Glomerular visceral epithelial cell (primary cell): Measurements from ENCODE around the gene RNF7.
"Not testable (repeated sequence)": the region's sequence is repeated elsewhere in the genome, so short reads cannot be mapped to it uniquely, and the experiment has no call there.

ENCODE experiments used
- DNase-seq: peaks from one replicate; pipeline ENCODE4 v3.0.0-alpha.2; 2016; ENCODE audit errors: extremely low spot score

RNF7 gene

DNA sequence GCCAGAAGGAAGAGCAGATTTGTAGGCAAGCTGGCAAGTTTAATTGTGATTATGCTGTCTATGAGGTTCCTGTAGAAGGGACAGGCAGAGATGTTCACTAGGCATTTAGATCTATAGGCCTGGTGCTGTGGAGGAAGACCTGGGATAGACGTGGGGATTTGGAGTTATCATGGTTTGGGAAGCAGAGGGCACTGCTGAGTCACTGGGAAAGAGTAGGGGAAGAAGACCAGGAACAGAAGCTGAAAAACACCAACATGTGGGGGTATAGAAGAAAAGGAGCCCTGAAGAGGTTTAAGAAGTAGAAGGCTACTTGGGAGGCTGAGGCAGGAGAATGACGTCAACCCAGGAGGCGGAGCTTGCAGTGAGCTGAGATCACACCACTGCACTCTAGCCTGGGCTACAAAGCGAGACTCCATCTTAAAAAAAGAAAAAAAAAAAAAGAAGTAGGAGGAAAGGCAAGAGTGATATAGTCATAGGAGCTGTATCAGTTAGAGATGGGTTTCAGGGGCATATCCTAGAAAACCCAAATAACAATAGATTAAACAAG is 44.4 kb downstream of the RNF7 start:
- DNase-seq = no peak

DNA sequence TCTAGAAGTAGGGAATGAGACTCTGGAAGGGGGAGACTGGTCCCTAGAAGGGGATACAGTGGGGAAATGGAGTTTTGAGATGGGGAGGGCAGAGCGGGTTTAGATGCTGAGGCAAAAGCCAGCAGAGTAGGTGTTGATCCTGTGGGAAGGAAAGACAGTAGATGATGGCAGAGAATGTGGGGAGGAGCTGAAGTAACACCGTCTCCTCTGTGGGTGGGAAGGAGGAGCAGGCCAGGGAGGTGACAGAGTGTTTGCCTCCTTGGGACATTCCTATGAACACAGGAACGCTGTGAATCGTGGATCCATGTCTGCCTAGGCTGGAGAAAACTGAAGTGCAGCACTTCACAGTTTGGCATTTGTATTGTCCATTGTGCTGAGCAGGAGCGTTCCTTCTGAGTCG is 45.5 kb downstream of the RNF7 start:
- no peak for DNase-seq

DNA sequence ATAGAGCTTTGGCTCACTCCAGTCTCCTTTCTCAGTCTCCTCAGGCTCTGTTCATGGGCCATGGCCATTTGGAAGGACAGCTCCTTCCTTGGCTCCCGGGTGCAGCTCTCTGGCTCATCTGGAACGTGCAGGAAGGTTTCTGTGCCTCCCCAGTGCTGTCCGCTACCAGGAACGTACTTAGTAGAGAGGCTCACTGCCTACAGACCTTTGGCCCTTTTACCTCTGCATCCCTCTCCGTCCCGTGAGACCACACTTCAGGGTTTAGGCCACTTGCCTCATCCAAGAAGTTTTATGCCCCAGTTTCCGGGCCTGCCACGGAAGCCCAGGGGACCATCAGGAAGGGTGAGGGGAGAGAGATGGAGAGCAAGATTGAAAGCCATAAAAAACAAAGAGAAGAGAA is 46.0 kb downstream of the RNF7 start:
- DNase-seq = no peak

DNA sequence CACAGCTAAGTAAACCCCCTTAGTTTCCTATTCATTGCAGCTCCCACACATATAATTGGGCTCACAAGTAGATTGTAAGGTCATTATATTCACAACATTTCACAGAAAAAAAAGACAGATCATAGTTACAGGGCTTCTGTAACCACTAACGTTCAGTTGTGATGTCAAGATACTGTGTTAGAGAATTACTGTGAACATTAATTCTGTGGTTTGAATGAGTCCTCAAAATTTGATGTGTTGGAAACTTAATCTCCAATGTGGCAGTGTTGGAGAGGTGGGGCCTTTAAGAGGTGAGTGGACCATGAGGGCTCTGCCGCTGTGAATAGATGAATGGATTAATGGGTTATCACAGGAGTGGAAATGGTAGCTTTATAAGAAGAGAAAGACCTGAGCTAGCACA is 46.4 kb downstream of the RNF7 start:
- DNase-seq = no peak

DNA sequence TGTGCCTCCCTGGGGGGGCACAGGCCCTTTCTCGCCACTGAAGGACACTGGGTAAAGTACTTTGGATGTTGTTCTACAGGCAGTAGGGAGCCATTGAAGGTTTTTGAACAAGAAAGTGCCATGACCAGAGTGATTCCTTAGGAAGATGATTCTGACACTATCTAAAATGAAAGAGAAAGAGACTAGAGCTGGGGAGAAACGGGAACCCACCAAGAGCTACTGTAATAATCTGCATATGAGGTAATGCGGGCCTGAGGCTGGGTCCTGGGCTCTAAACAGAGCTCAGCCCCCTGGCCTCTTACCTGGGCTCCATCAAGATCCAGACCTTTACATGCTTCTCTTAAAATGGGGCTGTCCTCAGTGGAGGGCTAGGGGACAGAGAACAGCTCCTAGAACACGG is 50.1 kb downstream of the RNF7 start:
- DNase-seq = no peak

DNA sequence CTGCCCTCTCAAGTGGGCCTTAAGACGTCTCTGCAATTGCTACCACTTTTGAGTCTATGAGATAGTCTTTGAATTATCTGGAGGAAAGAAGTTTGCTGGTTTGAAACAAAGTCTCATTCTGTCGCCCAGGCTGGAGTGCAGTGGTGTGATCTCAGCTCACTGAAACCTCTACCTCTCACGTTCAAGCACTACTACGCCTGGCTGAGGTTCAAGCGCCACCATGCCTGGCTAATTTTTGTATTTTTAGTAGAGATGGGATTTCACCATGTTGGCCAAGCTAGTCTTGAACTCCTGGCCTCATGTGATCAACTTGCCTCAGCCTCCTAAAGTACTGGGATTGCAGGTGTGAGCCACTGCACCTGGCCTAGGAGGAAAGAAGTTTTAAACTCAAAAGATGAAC is 50.7 kb downstream of the RNF7 start:
- DNase-seq = not testable (repeated sequence)

DNA sequence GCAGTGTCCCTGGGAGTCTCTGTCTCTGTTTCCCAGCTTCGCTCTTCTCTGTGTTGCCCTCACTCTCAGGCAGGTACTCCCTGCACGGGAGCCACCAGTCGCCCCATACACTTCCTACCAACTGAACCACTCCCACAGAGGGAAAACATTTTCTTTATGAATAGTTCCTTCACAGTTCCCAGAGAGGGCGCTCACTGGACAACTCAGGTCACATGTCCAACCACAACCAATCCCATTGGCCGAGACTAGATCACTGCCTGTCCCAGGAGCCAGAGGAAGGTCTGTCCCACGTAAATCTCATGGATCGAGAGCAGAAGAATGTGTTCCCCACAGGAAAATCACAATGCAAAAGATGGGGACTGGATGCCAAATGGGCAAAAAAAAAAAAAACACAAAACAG is 51.2 kb downstream of the RNF7 start:
- no peak for DNase-seq

DNA sequence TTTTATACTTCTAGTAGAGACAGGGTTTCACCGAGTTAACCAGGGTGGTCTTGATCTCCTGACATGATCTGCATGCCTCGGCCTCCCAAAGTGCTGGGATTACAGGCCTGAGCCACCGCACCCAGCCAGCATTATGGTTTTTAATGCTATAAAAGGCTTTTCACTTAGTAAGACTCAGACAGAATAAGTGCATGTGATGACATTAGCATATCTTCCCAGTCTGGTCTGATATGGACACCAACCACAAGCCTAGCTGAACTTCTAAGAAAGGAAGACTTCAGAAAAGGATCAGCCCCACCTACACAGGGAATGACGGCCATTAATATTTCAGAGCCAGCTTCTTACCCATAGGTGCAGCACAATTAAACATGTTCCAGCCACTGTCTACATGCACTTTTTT is 52.1 kb downstream of the RNF7 start:
- no peak for DNase-seq

DNA sequence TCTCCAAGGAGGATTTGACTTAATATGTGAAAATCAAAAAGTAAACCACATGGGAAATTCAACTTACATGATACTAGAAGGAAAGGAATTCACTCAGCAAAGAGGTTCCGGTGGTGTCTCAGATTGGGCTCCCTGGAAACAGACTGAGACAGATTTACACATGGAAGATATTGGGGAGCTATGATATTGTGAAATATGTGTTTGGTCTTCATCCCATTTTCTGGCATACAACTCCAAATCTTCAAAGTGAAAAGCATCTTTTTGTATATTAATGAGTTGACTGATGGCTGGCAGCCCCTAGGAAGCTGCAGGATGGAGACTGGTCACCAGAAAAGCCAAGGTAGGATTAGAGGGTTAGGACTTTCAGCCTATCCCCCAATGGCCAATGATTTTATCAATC is 54.4 kb downstream of the RNF7 start:
- no peak for DNase-seq

DNA sequence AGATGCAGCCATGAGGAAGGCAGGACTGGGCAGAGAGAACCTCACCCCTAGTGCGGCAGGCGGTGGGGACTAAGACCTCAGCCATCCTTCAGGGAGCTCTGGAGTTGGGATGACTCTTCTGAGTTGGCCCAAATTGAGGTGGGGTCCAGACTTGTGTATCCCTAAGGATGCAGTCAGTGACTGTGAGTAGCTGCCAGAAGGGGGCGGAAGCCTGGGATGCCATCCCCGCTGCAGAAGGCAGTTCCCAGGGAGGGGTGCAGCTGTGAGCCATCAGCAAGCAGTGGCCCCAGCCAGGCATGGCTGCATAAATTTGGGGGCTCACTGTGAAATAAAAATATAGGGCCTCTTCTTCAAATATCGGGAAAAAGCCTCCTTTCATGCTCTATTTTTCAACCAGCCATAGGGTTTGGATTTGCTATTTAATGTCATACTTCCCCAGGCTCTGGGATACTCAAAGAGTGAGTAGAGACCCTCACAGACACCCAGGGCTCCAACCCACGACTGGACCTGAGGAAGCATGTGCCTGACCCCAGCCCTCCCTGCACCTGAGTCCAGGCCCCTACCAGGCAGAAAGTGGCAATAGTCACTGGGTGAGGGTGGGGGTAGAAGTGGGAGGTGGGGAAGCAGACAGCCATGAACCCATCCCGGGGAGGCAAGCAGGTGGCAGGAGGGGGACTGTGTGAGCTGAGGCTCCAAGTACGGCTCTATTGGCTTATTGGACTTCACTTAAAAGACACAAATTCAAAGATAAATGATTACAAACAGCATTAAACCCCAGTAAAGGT is 55.6 kb downstream of the RNF7 start:
- DNase-seq = no peak

DNA sequence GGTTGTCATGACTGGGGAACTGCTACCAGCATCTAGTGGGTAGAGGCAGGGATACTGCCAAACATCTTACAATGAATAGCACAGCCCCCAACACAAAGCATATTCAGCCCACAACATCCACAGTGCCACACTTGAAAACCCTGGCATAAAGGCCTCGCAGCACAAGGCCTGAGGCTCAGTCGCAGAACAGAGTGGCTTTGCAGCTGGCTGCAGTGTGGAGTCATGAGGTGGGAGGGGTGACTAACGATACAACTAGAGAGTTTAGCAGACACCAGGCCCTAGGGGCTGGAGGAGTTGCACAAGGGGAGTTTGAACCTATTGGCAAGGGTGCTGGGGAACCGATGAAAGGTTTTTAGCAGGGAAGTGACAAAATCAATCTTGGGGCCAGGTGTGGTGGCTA is 57.2 kb downstream of the RNF7 start:
- no peak for DNase-seq

DNA sequence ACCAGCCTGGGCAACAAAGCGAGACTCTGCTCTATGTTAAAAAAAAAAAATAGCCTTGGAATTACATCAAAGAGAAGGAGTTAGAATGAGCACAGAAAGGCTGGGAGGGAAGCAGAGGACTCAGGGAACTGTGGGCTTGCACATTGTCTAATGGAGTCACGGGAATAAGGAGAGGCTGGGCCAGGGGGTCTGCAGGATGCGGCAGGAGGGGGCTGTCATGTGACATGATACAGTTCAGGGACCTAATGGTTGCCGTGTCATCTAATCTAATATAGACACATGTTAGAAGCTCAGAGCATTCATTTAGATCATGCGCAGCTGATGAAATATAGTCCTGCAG is 57.6 kb downstream of the RNF7 start:
- DNase-seq = no peak

DNA sequence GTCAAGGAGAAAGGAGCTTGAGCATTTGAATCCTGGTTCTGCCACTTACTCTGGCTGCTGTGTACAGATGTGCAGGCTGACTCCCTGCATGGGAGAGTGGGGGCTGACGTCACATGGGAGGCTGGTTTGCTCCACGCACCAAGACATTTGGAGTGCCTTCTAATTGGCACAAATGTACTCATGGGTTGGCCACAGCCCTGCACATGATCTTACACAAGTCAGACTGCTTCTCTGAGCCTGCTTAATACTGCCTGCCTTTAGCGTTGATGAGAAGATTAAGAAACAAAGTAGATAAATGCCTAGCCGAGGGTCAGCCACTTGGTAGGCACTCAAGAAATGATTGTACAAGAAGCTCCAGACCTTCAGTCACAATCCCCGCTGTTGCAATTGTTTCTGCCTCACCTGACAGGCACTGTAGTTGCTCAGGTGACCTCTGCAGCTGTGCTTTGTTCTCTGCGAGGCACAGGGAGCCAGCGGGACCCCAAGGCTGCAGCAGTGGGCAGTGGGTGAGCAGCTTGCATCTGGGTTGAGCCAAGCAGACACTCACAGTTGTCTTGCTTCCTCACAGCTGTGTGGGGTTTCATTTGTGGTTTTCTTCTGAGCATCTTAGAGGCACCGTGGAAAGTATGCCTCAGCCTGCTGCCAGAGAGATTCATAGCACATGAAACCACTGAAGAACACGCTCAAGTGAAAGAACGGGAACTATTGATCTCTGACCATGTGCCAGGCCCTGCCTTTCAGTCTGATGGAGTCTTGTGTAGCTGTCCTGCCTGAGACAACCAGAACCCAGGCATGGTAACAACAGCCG is 58.2 kb downstream of the RNF7 start:
- no peak for DNase-seq
